Islet precursor cell (in vitro differentiated cells): Measurements from ENCODE around the gene MMADHC.

Experiments
- DNase-seq: peaks from one replicate; pipeline ENCODE4 v3.0.0-alpha.2; 2018

Gene MMADHC

GRCh38 chr2:149544692-149545091 lies 42.9 kb downstream of the MMADHC start:
- DNase-seq: no peak

- DNase-seq: no peak
Observed at GRCh38 chr2:149543845-149544244, 43.7 kb downstream of the MMADHC start.

GRCh38 chr2:149540138-149540537 lies 47.4 kb downstream of the MMADHC start:
- no peak for DNase-seq

GRCh38 chr2:149538138-149538833 lies 49.3 kb downstream of the MMADHC start:
- DNase-seq: no peak

GRCh38 chr2:149537092-149537726 lies 50.4 kb downstream of the MMADHC start:
- DNase-seq: no peak

GRCh38 chr2:149536649-149537048 lies 50.9 kb downstream of the MMADHC start:
- DNase-seq: no peak

GRCh38 chr2:149534674-149535073 lies 52.9 kb downstream of the MMADHC start:
- DNase-seq: no peak

- no peak for DNase-seq
Observed at GRCh38 chr2:149528983-149529382, 58.6 kb downstream of the MMADHC start.

GRCh38 chr2:149527998-149528755 lies 59.4 kb downstream of the MMADHC start:
- no peak for DNase-seq

- DNase-seq: no peak
Observed at GRCh38 chr2:149526689-149527088, 60.9 kb downstream of the MMADHC start.

- DNase-seq: no peak
Observed at GRCh38 chr2:149525323-149525722, 62.3 kb downstream of the MMADHC start.
